Measurements from ENCODE around the gene LGI4.
A peak's percentile ranks its signal among the peaks of the same experiment; 100 is the strongest.

Gene LGI4

GRCh38 chr19:35134601-35135242, at the start of gene LGI4:
LGI4 (minus strand) TSS chr19:35135059; CDS start chr19:35134680, 379 bp downstream.
- DNase-seq, result peak in 3 of 51 donors; percentile 24 to 74 (median 29)

DNA sequence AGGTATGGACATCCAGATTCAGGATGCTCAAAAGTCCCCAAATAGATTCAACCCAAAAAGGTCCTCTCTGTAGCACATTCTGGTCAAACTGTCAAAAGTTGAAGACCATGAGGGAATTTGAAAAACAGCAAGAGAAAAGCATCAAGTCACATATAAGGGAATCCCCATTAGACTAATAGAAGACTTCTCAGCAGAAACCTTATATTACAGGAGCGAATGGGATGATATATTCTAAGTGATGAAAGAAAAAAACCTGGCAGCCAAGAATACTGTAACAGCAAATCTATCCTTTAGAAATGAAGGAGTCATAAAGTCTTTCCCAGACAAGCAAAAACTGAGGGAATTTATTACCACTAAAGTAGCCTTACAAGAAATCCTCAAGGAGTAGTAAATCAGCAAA, 49.4 kb upstream of the LGI4 start:
- no peak for DNase-seq

GRCh38 chr19:35181387-35181786, 46.5 kb upstream of the LGI4 start:
- no peak for DNase-seq

DNA sequence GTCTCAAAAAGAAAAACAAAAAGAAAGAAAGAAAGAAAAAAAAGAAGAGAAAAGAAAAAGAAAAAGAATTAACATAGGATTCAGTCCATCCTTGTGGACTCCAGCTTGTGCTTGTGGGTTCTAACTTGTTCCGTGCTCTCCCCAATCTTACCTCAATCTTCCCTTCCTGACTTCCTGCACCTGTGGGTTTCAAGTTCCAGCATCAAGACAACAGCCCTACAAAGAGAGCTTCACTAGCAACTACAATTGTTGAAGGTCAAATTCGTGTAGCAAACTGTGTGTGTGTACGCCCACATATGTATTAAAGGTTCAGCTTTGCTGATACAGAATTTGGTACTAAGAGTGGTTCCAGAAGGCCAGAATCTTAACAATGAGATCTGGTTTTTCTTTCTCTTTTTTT, 45.0 kb upstream of the LGI4 start:
- DNase-seq, result no peak

- no peak for DNase-seq
Observed at GRCh38 chr19:35178701-35179100, 43.8 kb upstream of the LGI4 start.

DNA sequence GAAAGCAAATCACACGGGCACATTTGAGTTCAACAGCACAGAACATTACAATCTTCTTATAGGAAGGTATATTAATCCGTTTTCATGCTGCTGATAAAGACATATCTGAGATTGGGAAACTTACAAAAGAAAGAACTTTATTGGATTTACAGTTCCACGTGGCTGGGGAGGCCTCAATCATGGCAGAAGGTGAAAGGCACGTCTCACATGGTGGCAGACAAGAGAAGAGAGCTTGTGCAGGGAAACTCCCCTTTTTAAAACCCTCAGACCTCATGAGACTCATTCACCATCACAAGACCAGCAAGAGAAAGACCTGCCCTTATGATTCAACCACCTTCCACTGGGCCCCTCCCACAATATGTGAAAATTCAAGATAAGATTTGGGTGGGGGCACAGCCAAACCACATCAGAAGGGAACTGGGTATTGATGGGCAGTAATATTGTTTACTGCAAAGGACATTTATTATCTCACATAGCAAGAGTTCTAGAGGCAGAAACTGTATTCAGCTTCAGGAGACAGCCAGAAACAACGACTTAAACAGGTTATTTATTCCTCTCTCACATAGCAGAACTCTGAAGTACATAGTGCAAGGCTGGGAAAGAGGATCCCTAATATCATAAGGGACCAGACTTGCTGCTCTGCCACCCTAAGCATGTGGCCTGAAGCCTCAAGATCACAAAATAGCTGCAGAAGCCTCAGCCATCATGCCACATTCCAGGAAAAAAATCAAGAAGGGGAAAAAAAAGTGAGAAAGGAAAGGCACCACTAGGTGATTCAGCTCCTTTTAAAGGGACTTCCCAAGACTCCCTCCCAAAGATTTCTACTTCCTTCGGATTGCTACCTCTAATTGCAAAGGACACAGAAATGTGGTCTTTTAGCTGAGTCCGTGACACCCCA, 42.8 kb upstream of the LGI4 start:
- no peak for DNase-seq

- DNase-seq, result no peak
Observed at GRCh38 chr19:35176181-35176570, 41.3 kb upstream of the LGI4 start.

DNA sequence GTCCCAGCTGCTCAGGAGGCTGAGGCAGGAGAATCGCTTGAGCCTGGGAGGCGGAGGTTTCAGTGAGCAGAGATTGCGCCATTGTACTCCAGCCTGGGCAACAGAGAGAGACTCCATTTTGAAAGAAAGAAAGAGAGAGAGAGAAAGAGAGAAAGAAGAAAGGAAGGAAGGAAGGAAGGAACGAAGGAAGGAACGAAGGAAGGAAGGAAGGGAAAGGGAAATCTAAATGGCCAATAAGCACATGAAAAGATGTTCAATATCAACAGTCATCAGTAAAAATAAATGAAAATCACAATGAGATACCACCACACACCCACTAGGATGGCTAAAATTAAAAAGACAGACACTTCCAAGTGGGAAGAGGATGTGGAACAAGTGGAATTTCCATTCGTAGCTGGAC, 39.4 kb upstream of the LGI4 start:
- DNase-seq, result no peak

GRCh38 chr19:35171730-35172129, 36.9 kb upstream of the LGI4 start:
- DNase-seq, result no peak

- no peak for DNase-seq
Observed at GRCh38 chr19:35170359-35171061, 35.7 kb upstream of the LGI4 start.

GRCh38 chr19:35169221-35169995, 34.5 kb upstream of the LGI4 start:
- DNase-seq, result no peak

- DNase-seq, result no peak
Observed at GRCh38 chr19:35168196-35168595, 33.3 kb upstream of the LGI4 start.

- no peak for DNase-seq
Observed at GRCh38 chr19:35167251-35168119, 32.6 kb upstream of the LGI4 start.

- DNase-seq, result no peak
Observed at GRCh38 chr19:35166100-35167063, 31.5 kb upstream of the LGI4 start.

GRCh38 chr19:35165200-35166058, 30.6 kb upstream of the LGI4 start:
- no peak for DNase-seq

GRCh38 chr19:35164418-35164817, 29.6 kb upstream of the LGI4 start:
- no peak for DNase-seq

DNA sequence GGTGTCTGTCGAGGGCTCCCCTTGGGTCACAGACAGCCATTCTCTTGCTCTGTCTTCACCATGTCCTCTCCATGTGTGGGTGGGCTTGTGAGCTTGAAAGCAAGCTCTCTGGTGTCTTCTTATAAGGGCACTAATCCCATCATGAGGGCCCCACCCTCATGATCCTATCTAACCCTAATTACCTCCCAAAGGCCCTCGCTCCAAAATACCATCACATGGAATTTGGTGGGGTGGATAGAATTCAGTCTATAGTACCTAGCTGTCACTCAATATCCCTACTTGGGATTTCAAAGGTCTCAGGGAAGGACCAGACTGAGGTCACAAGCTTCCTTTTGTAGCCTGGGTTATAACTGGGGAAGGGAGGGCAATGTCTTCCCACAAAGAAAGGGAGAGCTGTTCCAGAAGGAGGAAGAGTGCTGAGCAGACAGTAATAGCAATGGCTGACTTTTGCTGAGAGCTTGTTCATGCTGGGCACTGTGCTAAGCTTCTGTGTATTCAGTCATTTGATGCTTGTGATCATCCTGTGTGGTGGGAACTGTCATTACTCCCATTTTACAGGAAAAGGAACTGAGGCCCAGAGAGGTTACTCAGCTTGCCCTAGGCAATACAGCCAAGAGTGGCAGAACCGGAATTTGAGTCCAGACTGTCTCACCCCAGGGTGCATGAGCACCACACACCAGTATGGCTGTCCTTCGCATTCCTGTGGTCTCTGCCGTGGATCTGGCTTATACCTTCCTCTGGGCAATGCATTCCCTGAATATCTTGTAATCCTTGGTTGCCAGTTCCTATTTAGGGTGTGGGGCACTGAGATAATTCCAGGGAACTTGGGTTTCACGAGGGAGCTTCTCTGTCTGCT, 27.8 kb upstream of the LGI4 start:
- no peak for DNase-seq

DNA sequence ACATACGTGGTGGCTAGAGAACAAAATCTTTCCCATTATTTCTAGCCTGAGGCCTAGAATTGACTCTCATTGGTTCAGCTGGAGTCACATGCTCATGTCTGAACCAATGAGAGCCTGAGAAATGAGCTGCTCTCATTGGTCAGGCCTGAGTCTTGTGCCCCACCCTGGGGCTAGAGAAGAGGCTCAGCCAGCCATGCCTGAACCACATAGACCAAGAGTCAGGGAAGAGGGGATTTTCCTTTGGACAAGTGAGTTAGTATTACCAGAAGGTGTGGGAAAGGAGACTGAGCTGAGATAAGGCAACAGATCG, 26.5 kb upstream of the LGI4 start:
- DNase-seq, result no peak

All from hypothalamus (tissue), 51 donors.